GM10847 (cell line): Measurements from ENCODE around the gene FXYD5.

Experiments used
- POLR2A ChIP-seq: IDR thresholded peaks from 2 replicates; pipeline ENCODE4 v1.6.1; 2011; ENCODE audit not compliant: insufficient read length; ENCODE audit errors: extremely low read depth

The FXYD5 gene

DNA sequence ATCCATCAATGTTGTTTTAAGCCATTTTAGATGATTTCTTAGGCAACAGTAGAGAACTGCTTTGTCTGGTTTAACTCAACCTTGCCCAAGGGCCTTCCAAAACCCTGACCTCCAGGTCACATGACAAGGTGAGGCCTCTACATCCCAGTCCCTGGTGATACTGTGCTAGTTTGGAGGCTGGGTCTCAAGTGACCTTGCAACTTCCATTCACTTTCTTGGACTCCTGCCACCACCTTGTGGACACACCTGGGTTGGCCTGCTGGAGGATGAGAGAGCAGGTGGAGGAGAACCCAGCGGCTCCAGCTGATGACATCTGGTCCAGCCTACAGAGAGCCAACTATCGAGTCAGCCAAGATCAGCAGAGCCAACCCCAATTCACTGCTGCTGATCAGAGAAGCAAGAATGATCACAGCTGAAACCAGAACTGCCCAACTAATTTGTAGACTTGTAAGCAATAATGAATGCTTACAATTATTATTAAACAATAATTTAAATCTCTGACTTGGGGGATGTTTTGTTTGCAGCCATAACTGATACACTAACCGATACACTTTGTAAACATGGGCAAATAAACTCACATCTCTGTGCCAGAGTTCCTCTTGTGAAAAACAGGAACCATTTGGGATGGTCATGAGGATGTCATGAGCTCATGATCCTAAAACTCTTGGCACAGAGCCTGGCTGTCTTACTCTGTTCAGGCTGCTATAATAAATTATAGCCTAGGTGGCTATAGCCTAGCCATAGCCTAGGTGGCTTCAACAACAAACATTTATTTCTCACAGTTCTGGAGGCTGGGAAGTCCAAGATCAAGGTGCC is 62.5 kb downstream of the FXYD5 start:
- no peak for TF ChIP-seq POLR2A

DNA sequence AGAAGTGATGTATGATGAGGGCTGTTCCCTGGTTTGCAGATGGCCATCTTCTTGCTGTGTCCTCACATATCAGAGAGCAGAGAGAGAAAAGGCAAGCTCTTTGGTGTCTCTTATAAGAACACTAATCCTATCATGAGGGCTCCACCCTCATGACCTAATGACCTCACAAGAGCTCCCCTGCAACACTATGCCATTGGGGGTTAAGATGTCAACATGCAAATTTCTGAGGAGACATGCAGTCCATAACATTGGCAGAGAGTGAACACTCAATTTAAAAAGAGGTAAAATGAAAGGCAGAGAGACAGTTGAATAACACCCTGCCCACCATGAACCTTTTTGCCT is 63.1 kb downstream of the FXYD5 start:
- TF ChIP-seq POLR2A = no peak

GRCh38 chr19:35219008-35219407 is 64.5 kb downstream of the FXYD5 start:
- TF ChIP-seq POLR2A = no peak
